Fibroblast of the aortic adventitia (primary cell): ENCODE measurements around the gene HCRTR2. TPM values are rescaled to one million over a fixed set of nuclear protein-coding genes. Genes with fewer than 3 reads are reported as not detected.
A peak's percentile ranks its signal among the peaks of the same experiment; 100 is the strongest.
"Not testable (repeated sequence)": the region's sequence is repeated elsewhere in the genome, so short reads cannot be mapped to it uniquely, and the experiment has no call there.

ENCODE experiments used
- DNase-seq: peaks from one replicate; pipeline ENCODE4 v3.0.0-alpha.2; 2010; ENCODE audit warnings: low read depth
- H3K4me3 ChIP-seq: 2 replicates; pipeline ENCODE4 v1.5.1; 2011; ENCODE audit warnings: low read depth, mild to moderate bottlenecking, control low read depth, low read length, moderate library complexity
- total RNA-seq: library from RNA; depleted of rRNA; stranded (reverse); fragments of >200 nt; gene quantifications from 2 replicates; pipeline ENCODE4 v1.2.3, GENCODE V29; 2012; ENCODE audit warnings: low replicate concordance
- TF ChIP-seq, protein P1 (sequence below): IDR thresholded peaks from 2 replicates; pipeline ENCODE4 v1.5.1; 2011; ENCODE audit warnings: mild to moderate bottlenecking, low read length, control low read depth, inconsistent platforms; ENCODE audit not compliant: insufficient read depth

HCRTR2 gene
- total RNA-seq, 1 donor = not detected

DNA sequence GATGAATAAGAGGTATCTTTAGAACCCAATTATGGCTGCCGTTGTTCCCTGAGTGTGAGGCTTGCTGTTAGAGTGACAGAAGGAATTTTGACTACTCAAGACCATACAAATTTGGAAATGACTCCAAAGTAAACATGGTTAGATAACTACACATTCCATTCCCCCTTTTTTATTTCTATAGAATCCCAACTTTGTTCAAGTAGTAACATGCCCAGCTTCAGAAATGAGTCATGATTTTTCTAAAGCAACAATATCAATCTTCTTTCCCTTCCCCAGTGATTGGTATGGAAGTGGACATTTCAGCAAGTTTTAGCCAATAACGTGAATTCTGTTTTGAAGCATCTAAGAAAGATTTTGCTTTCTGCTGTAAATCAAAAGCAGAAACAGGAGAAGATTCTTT lies 37.8 kb downstream of the HCRTR2 start:
- H3K4me3 ChIP-seq = no peak overlapping the region
- DNase-seq = no peak

DNA sequence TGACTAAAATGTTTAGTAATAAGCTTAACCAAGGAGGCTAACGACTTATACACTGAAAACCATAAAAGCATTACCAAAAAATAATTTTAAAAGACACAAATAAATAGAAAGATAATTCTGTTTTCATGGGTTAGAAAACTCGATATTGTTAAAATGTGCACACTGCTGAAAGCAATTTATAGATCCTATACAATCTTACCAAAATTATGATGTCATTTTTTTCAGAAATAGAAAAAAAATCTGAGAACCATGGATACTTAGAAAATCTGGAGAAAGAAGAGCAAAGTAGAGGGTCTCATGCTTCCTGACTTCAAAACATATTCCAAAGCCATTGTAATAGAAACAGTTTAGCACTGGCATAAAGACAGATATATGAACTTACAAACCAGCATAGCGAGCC lies 46.6 kb downstream of the HCRTR2 start:
- TF ChIP-seq, protein P1, sequence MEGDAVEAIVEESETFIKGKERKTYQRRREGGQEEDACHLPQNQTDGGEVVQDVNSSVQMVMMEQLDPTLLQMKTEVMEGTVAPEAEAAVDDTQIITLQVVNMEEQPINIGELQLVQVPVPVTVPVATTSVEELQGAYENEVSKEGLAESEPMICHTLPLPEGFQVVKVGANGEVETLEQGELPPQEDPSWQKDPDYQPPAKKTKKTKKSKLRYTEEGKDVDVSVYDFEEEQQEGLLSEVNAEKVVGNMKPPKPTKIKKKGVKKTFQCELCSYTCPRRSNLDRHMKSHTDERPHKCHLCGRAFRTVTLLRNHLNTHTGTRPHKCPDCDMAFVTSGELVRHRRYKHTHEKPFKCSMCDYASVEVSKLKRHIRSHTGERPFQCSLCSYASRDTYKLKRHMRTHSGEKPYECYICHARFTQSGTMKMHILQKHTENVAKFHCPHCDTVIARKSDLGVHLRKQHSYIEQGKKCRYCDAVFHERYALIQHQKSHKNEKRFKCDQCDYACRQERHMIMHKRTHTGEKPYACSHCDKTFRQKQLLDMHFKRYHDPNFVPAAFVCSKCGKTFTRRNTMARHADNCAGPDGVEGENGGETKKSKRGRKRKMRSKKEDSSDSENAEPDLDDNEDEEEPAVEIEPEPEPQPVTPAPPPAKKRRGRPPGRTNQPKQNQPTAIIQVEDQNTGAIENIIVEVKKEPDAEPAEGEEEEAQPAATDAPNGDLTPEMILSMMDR = no peak
- no peak for DNase-seq
- H3K4me3 ChIP-seq = no peak overlapping the region

More for the DNA sequence above, 37.8 kb downstream of the HCRTR2 start:
- TF ChIP-seq, protein P1 = no peak

DNA sequence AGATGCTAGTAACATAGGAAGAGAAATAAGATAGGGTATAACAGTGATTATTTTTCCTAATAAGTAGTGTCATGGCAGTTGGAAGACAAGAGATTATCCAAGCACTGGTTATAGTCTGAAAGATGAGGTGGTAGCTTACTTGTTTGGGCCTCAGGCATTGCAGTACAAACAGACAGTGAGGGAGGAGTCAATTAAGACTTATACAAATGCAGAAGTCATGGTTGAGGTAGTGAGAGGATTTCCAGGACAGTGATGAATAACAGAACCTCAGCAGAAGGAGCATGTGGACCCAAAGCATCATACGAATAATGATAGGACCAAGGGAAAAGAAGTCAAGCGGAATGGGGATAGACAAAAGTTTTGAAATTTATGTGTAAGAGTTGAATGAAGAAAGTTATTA lies 53.5 kb downstream of the HCRTR2 start:
- no peak overlapping the region for H3K4me3 ChIP-seq
- TF ChIP-seq, protein P1 = no peak
- no peak for DNase-seq

DNA sequence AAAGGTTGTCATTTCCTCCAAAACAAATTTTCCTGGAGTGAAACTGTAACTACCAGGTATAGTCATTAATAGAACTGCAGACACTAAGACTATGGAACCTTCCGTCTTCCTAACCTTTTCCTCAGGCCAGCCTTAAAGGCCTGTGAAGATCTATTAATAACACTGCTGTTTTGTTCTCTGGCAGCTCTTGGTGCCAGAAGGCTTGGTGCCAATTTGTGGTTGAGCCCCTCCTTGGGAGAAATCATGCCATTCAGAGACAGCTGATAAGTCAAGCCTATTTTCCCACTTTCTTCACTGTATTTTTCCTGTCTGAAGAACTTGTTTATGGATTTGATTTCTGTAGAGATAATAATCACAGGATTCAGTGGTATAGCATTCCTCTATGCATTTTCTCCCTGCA lies 64.8 kb downstream of the HCRTR2 start:
- peak; percentile 7 for DNase-seq
- TF ChIP-seq, protein P1 = no peak
- H3K4me3 ChIP-seq = no peak overlapping the region

DNA sequence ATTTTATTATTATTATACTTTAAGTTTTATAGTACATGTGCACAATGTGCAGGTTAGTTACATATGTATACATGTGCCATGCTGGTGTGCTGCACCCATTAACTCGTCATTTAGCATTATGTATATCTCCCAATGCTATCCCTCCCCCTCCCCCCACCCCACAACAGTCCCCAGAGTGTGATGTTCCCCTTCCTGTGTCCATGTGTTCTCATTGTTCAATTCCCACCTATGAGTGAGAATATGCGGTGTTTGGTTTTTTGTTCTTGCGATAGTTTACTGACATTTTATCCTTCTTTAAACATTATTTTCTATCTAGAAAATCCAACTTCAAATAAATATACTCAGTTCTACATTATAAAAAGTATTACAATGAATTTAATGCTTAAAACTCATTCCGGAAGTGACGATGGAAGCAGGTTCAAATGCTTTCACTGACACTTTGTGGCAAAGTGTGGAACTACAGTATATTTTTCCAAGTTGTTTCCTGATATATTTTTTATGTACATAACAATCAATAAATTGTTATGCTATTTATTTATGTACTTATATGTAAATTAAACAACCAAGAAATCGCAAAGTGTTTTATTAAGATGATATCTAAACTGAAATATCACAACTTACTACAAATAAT lies 66.8 kb downstream of the HCRTR2 start:
- DNase-seq = peak; percentile 27
- not testable (repeated sequence) for H3K4me3 ChIP-seq
- TF ChIP-seq, protein P1 = peak; percentile 33

DNA sequence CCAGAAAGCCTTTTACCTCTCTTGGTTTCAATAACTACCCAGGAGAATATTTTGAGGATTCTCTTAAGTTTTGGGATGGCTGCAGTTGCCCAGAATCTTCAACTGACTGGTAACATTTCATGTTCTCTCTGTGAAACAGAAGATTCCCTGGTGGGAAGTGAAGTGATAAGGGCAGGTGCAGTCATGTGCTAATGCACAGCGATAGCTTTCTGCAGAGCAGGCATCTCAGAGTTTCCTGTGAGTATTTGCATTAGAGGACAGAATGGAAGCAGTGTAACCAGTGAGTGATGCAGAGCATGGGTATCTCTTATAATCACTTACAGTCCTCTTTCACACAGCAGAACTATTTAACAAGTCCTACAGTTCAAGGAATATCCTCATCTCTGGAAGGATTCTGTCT lies 76.1 kb downstream of the HCRTR2 start:
- TF ChIP-seq, protein P1 = no peak
- DNase-seq = no peak
- no peak overlapping the region for H3K4me3 ChIP-seq

DNA sequence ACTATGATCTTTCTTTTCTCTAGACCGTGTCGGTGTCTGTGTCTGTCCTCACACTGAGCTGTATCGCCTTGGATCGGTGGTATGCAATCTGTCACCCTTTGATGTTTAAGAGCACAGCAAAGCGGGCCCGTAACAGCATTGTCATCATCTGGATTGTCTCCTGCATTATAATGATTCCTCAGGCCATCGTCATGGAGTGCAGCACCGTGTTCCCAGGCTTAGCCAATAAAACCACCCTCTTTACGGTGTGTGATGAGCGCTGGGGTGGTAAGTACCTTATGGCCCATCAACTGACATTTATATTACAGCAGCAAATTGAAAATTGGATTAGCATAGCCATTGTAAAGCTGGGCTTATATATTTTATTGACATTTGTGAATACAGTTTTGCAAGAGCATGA lies 80.8 kb downstream of the HCRTR2 start:
- no peak overlapping the region for H3K4me3 ChIP-seq
- TF ChIP-seq, protein P1 = no peak
- DNase-seq = no peak
